ENCODE data around the gene KCNJ12.
"Not testable (repeated sequence)": the region's sequence is repeated elsewhere in the genome, so short reads cannot be mapped to it uniquely, and the experiment has no call there.

The KCNJ12 gene

DNA sequence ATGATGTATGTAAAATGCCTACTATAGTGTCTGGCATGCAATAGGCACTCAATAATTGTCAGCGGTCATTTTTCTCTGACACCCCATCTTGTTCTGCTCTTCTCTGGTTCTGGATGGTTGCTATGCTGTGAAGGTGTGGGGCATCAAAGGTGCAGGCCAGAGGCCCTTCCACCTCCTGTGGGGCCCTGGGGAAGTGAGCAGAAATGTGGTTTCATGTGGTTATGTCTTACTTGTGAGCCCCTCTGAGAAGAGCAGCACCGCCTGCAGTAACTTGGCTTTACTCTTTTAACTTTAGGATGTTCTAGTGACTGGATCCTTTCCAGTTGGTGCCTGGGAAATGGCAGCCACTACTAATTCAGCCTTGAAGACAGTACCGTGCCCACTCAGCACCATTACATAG, 32.1 kb downstream of the KCNJ12 start:
- not testable (repeated sequence) for DNase-seq (ENCODE audit: low read depth)

GRCh38 chr17:21408766-21409300, 32.7 kb downstream of the KCNJ12 start:
- not testable (repeated sequence) for DNase-seq (ENCODE audit: low read depth)

DNA sequence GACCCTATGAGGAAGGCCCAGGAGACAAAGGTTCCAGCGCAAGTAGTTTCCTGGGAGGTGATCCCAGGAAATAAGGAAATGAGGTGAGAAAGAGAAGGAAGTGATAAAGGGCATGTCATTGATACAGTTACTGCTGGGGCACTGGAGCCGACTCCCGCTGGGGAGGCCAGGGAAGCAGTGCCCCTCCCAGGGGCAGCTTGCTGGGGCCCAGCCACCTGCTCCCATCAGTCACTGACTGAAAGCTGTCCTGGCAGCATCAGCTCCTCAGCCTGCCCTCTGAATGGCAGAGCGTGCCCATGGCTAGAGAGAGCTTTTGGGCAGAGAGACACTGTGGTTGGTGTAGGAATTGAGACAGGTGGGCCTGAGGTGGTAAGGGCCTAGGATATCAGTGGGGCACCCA, 33.2 kb downstream of the KCNJ12 start:
- not testable (repeated sequence) for DNase-seq (ENCODE audit: low read depth)

GRCh38 chr17:21409971-21410370, 33.8 kb downstream of the KCNJ12 start:
- not testable (repeated sequence) for DNase-seq (ENCODE audit: low read depth)

- not testable (repeated sequence) for DNase-seq (ENCODE audit: low read depth)
Measured at GRCh38 chr17:21410371-21410770, 34.2 kb downstream of the KCNJ12 start.

- DNase-seq (ENCODE audit: low read depth) = not testable (repeated sequence)
Measured at GRCh38 chr17:21410906-21411678, 34.9 kb downstream of the KCNJ12 start.

DNA sequence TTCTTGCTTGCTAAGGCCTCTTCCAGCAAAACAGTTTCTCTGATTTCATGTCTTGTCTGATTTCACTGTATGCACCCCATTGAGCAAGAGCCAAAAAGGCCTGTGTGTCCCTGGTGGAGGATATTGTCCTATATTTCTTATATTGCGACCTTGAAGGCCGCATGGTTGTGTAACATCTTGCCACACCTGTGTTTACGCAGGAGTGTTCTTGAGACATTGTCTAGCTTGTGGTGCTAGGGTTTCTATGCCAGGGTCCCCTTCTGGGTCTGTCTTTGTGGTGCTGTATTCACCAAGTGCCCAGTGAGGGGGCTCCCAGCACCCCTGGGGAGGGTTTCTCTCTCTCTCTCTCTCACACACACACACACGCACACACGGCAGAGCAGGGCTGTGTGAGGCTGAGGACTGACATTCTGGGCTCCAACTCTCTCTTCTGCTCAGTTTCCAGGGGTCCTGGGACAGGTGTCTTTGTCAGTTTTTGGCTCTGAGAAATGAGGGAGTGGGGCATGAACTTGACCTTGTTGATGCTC, 35.6 kb downstream of the KCNJ12 start:
- not testable (repeated sequence) for DNase-seq (ENCODE audit: low read depth)

DNA sequence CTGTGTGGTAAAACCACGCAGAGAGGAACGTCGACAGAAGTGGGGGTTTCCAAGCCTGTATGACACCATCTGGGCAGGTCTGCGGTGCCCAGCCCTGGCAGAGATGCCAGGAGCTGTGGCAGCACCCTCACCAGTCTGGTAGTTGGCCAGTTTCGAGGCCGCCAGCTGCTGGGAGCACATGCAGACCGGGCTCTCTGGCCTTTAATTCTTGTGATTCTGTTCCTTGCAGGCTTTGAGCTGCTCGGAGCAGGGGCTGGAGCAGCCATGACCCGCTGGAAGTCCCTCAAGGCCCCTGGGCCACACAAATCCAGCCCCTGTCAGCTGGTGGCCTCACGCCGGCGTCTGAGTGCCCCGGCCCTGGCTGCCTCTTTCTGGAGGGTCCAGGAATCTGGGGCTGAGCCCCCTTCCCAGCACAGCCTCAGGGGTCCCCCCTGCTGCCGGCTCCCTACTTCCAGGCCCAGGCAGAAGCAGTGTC, 36.1 kb downstream of the KCNJ12 start:
- not testable (repeated sequence) for DNase-seq (ENCODE audit: low read depth)

DNA sequence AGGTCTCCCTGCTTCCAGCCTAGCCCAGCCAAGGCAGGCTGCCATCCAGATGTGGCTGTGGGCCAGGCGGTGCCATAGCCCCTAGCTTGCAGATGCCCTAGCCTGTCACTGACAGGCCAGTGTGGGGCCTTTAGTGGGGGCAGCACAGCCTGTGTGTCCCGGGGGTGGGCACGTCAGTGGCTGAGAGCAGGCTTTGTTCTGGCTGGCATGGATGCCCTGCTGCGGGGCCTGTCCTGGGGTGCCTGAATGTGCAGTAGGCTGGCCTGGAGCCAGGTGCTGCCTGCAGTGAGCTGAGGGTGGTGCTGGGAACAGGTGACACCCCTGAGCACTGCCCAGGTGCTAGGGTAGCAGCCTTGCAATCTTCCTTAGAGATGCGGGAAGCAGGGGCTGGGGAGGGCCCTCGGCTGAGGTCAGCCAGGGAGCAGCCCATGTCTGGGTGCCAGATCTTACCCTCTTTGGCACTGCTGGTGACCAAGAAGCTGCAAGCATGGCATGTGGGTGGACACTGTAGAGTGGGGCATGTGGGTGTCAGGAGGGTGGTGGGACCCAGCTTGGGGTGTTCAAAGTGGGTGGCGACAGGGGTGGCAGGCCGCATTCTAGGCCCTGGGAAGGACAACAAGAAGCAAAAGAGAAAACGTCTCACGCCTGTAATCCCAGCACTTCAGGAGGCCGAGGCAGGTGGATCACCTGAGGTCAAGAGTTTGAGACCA, 37.6 kb downstream of the KCNJ12 start:
- DNase-seq (ENCODE audit: low read depth) = not testable (repeated sequence)

DNA sequence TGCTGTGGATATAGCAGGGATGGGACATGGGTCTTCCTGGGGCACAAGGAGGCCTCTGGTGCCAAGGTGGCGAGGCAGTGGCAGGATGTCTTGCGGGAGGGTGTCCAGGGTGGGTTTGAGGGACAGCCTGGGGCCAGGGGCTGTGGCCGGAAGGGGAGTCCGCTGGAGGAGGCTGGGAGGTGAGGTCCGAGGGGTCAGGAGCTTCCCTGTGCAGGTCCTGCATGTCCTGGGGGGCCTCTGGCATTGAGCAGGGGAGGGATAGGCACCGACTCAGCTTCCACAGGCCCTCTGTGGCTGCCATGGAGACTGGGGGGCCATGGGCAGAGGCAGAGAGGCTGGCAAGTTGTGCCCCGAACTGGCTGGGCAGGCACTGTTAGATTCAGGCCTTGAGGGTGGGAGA, 38.5 kb downstream of the KCNJ12 start:
- not testable (repeated sequence) for DNase-seq (ENCODE audit: low read depth)

- DNase-seq (ENCODE audit: low read depth) = not testable (repeated sequence)
Measured at GRCh38 chr17:21415166-21415990, 39.2 kb downstream of the KCNJ12 start.

DNA sequence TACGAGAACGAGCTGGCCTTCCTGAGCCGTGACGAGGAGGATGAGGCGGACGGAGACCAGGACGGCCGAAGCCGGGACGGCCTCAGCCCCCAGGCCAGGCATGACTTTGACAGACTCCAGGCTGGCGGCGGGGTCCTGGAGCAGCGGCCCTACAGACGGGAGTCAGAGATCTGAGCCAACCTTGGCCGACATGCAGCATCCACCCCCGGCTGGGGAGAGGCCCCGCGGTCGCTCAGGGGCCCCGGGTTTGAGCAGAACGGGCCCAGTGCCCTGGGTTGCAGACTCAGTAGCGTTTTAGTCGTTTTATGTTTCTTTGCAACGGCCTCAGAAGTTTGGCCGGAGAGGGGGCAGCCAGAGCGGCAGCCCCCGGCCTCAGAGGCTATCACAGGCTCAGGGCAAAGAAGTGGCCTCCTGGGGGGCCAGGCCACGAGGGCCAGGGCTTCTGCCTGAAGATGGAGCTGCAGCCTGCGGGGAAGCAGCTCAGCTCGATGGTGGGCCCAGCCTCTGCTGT, 40.4 kb downstream of the KCNJ12 start:
- not testable (repeated sequence) for DNase-seq (ENCODE audit: low read depth)

DNA sequence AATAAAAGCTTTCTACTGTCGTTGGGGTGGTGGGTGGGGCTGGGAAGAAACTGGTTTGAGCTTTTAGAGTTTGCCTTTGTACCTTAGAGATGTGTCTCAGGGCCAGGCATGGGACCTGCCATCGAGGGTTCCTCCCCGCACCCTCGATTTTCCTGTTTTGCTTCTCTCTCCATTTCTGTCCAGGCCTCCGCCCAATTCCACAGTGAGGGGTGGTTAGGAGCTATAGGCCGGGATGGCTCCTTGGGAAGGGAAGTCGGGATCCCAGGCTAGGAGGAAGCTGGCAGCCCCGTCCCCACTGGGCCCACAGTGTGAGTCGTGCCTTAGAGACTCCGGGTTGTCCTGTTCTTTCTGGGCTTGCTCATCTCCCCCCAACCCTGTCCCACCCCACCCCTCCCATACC, 41.2 kb downstream of the KCNJ12 start:
- not testable (repeated sequence) for DNase-seq (ENCODE audit: low read depth)

DNA sequence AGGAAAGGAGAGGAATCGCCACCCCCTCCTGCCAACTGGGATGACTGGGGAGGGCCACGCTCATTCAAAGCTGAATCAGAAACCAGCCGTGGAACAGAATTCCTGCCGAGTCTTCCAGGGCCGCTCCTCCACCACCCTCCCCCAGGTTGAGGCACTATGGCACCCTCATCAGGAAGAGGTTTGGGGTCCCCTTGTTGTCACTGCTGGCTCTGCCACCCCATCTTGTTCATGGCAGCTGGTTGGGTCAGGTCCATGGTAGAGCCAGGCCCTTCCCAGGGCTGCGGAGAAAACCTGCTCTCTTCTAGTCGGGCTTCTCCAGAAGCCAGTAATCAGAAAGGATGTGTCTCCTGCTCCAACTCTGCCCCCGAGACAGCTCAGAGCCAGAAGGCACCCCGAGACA, 41.8 kb downstream of the KCNJ12 start:
- no peak for DNase-seq (ENCODE audit: low read depth)

DNA sequence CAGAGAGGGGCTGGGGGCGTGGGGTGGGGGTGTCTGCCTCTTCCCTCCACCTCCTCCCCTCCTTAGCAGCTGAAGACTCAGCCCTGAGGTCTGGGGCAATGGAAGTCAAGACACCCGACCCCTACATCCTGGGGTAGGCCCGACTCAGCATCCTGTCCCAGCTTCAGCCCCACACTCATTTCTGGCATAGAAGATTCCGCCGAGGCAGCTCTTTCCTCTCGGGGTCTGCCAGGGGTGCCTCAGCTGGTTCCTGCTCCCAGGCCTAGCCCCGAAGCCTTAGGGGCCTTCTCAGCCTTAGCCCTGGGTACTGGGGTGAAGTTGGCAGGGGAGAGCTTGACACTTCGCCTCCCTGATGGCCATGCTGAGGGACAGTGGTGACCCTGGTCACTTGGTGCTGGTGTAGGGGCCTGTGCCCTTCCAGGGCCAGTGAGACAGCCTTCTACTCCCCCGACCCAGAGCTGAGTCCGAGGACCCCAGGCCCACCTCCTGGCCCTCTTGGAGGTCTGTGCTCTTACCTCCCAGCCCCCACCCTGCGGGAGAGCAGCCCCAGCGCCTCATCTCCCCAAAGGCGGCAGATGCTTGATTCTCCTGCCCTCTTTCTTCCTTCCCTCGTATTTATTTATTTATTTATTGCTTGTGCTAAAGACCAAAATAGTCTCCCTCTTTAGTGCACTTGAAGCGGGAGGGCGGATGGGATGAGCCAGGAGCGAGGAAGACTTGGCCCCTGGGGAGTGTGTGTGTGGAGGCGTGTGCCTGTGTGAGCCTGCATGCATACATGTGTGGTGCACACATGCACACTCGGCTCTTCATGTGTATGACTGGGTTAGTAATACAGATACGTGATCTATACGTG, 42.5 kb downstream of the KCNJ12 start:
- no peak for DNase-seq (ENCODE audit: low read depth)

GRCh38 chr17:21419299-21420239, 43.4 kb downstream of the KCNJ12 start:
- DNase-seq (ENCODE audit: low read depth) = peak; percentile 17

GRCh38 chr17:21420503-21421090, 44.4 kb downstream of the KCNJ12 start:
- not testable (repeated sequence) for DNase-seq (ENCODE audit: low read depth)

DNA sequence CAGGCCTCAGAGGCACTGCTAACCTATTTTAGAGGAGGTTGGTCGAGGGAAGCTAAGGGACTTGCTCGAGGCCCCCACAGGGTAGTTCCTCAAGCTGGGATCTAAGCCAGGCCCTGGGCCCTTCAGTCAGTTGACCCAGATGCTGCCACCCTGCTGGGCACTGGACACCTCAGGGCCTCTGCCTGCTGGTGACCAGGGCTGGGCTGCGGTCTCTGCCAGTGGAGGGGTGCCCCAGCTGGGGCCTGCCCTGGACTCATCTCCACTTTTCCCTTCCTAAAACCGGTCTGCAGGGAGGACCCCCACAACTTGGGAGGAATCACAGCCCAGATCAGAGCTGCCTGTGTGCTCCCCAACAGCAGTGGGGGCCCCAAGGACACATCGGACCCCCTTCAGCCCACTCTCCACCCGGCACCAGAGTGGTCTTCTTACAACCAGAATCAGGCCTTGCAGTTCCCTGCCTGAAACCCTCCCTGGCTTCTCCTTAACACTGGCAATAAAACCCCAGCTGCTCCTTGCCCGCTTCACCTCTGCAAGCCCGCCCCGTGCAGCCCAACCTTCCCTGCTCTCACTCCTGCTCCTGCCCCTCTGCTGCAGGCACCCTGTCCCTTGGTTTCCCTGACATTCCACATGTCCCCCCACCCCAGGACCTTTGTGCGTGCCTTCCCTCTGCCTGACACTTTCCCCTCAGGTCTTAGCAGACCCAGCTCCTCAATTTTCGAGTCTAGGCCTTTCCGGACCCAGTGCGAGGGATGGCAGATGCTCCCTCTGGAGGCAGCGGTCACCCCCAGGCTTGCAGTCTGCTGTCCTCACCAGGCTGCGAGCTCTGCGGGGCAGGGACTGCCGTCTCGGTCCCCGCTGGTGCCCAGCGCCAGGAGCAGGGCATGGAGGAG, 45.5 kb downstream of the KCNJ12 start:
- DNase-seq (ENCODE audit: low read depth) = not testable (repeated sequence)
